ENCODE measurements around the gene KIF1A.

GRCh38 chr2:240713928-240714746, 105.9 kb downstream of the KIF1A start:
- TF ChIP-seq CTCF (conservative IDR thresholded peaks at IDR 0.05; ENCODE audit: low read length): no peak
- TF ChIP-seq EZH2phosphoT487 (IDR thresholded peaks at IDR 0.05; ENCODE audit: borderline replicate concordance): no peak
